Stomach smooth muscle (tissue), 2 donors: Measurements from ENCODE around the gene HOXB3.
"Not testable (repeated sequence)": the region's sequence is repeated elsewhere in the genome, so short reads cannot be mapped to it uniquely, and the experiment has no call there.

Experiments used
- H3K27ac ChIP-seq: one replicate; pipeline ENCODE4 v1.7.0; 2013; ENCODE audit warnings: mild to moderate bottlenecking, low read length, inconsistent platforms
- H3K27me3 ChIP-seq, 2 donors: one replicate each; pipeline ENCODE4 v1.7.0; 2013; ENCODE audit warnings: low read length in 2 of 2; ENCODE audit not compliant: insufficient read depth in 2 of 2, control insufficient read depth in 1 of 2
- H3K36me3 ChIP-seq, 2 donors: one replicate each; pipeline ENCODE4 v1.7.0; 2013; ENCODE audit warnings: low read length in 2 of 2; ENCODE audit not compliant: control insufficient read depth in 2 of 2, insufficient read depth in 2 of 2
- H3K4me1 ChIP-seq: one replicate; pipeline ENCODE4 v1.7.0; 2013; ENCODE audit warnings: low read length; ENCODE audit not compliant: control insufficient read depth, insufficient read depth
- H3K4me3 ChIP-seq, 2 donors: one replicate each; pipeline ENCODE4 v1.7.0; 2013; ENCODE audit warnings: low read length in 2 of 2
- H3K9ac ChIP-seq, 2 donors: one replicate each; pipeline ENCODE4 v1.7.0; 2013; ENCODE audit warnings: low read length in 2 of 2, mild to moderate bottlenecking in 1 of 2
- H3K9me3 ChIP-seq, 2 donors: one replicate each; pipeline ENCODE4 v1.7.0; 2013; ENCODE audit warnings: low read length in 2 of 2; ENCODE audit not compliant: control insufficient read depth in 2 of 2
- donor health status: healthy.
- donor health status: Pancreatic carcinoma.

HOXB3 gene

GRCh38 chr17:48513666-48514455 is 76.2 kb downstream of the HOXB3 start:
- peaks cover 0 to 2% of the 10 kb centered on the region in 2 donors for H3K27me3 ChIP-seq
- no peak overlapping the region for H3K9ac ChIP-seq
- no peak overlapping the region for H3K4me3 ChIP-seq
- no peaks in the 10 kb centered on the region for H3K4me1 ChIP-seq
- no peaks in the 10 kb centered on the region for H3K9me3 ChIP-seq
- H3K36me3 ChIP-seq = no peaks in the 10 kb centered on the region
- H3K27ac ChIP-seq = no peak overlapping the region

DNA sequence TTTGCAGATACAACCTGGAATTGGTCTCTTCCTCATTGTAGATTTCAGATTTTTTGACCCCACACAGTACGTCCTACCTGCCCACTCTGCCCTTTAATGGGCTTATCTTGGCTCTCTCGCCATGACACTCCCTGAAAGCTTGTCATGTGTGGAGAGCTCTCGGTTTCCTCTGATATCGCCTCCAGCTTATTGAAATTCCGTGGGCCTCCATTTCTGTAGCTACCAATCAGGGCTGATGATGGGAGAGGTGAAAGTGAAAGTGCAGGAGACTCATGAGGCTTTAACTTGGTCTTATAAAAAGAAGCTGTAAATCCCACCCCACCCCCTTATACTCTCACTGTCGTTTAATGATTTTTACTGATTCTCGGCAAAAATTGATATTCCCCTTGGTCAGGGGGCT is 76.9 kb downstream of the HOXB3 start:
- H3K36me3 ChIP-seq = no peaks in the 10 kb centered on the region
- no peaks in the 10 kb centered on the region for H3K4me1 ChIP-seq
- H3K27ac ChIP-seq = no peak overlapping the region
- no peaks in the 10 kb centered on the region for H3K9me3 ChIP-seq
- H3K4me3 ChIP-seq = no peak overlapping the region
- H3K27me3 ChIP-seq = peaks cover 0 to 2% of the 10 kb centered on the region in 2 donors
- H3K9ac ChIP-seq = no peak overlapping the region

DNA sequence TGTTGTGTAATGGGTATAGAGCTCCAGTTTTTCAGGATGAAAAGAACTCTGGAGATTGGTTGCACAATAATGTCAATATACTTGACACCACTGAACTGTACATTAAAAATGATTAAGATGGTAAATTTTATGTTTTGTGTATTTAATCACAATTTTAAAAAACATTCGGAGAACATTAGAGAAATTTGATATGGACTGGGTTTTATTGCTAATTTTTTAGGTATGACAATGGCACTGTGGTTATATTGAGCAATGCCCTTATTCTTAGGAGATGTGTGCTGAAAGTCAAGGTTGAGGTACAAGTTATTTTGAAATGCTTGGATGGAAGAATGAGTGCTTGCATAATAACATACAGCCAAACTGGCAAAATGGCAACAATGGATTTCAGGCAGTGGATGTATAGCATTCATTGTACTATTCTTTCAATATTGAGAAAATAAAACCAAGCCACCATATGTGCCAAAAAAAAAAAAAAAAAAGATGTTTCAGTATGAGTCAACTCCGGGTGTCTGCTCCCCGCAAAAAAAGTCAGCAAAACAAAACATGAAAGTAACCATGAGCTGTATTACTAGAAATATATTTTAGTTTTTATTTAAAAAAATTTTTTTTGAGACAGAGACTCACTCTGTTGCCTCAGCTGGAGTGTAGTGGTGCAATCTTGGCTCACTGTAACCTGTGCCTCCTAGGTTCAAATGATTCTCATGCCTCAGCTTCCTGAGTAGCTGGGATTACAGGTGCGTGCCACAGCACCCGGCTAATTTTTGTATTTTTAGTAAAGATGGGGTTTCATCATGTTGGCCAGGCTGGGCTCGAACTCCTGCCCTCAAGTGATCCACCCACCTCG is 79.1 kb downstream of the HOXB3 start:
- no peaks in the 10 kb centered on the region for H3K4me1 ChIP-seq
- no peak overlapping the region for H3K4me3 ChIP-seq
- peaks cover 0 to 2% of the 10 kb centered on the region in 2 donors for H3K27me3 ChIP-seq

GRCh38 chr17:48510381-48510760 is 79.7 kb downstream of the HOXB3 start:
- H3K4me1 ChIP-seq = no peaks in the 10 kb centered on the region
- no peaks in the 10 kb centered on the region for H3K36me3 ChIP-seq
- peaks cover 0 to 2% of the 10 kb centered on the region in 2 donors for H3K27me3 ChIP-seq
- no peak overlapping the region for H3K4me3 ChIP-seq
- no peaks in the 10 kb centered on the region for H3K9me3 ChIP-seq
- no peak overlapping the region for H3K9ac ChIP-seq
- H3K27ac ChIP-seq = no peak overlapping the region

More for the DNA sequence above, 79.1 kb downstream of the HOXB3 start:
- Histone ChIP-seq H3K27ac (no peak overlapping the region), H3K9me3 (no peaks in the 10 kb centered on the region), H3K36me3 (no peaks in the 10 kb centered on the region), H3K9ac (no peak overlapping the region)

DNA sequence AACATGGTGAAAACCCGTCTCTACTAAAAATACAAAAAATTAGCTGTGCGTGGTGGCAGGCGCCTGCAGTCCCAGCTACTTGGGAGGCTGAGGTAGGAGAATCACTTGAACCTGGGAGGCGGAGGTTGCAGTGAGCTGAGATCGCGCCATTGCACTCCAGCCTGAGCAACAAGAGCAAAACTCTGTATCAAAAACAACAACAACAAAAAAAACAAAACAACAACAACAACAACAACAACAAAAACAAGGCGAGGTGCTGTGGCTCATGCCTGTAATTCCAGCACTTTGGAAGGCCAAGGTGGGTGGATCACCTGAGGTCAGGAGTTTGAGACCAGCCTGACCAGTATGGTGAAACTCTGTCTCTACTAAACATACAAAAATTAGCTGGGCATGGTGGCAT is 80.3 kb downstream of the HOXB3 start:
- not testable (repeated sequence) for H3K27me3 ChIP-seq, H3K36me3 ChIP-seq, H3K27ac ChIP-seq

GRCh38 chr17:48506246-48506645 is 83.8 kb downstream of the HOXB3 start:
- Histone ChIP-seq H3K36me3 (no peaks in the 10 kb centered on the region), H3K27me3 (peaks cover 0 to 2% of the 10 kb centered on the region in 2 donors), H3K4me3 (no peak overlapping the region), H3K9me3 (no peaks in the 10 kb centered on the region), H3K4me1 (peaks cover 9% of the 10 kb centered on the region), H3K9ac (no peak overlapping the region), H3K27ac (no peak overlapping the region)

More for the DNA sequence above, 80.3 kb downstream of the HOXB3 start:
- not testable (repeated sequence) for H3K4me3 ChIP-seq, H3K4me1 ChIP-seq, H3K9me3 ChIP-seq, H3K9ac ChIP-seq

- H3K36me3 ChIP-seq = no peaks in the 10 kb centered on the region
- no peaks in the 10 kb centered on the region for H3K9me3 ChIP-seq
- H3K27me3 ChIP-seq = peaks cover 0 to 2% of the 10 kb centered on the region in 2 donors
- peaks cover 13% of the 10 kb centered on the region for H3K4me1 ChIP-seq
- no peak overlapping the region for H3K4me3 ChIP-seq
- H3K27ac ChIP-seq = no peak overlapping the region
- no peak overlapping the region for H3K9ac ChIP-seq
Measured at GRCh38 chr17:48505788-48506187, 84.3 kb downstream of the HOXB3 start.

GRCh38 chr17:48504953-48505352 is 85.1 kb downstream of the HOXB3 start:
- no peak overlapping the region for H3K9ac ChIP-seq
- no peak overlapping the region for H3K4me3 ChIP-seq
- no peaks in the 10 kb centered on the region for H3K36me3 ChIP-seq
- peaks cover 13% of the 10 kb centered on the region for H3K4me1 ChIP-seq
- peaks cover 0 to 2% of the 10 kb centered on the region in 2 donors for H3K27me3 ChIP-seq
- H3K9me3 ChIP-seq = no peaks in the 10 kb centered on the region
- no peak overlapping the region for H3K27ac ChIP-seq

DNA sequence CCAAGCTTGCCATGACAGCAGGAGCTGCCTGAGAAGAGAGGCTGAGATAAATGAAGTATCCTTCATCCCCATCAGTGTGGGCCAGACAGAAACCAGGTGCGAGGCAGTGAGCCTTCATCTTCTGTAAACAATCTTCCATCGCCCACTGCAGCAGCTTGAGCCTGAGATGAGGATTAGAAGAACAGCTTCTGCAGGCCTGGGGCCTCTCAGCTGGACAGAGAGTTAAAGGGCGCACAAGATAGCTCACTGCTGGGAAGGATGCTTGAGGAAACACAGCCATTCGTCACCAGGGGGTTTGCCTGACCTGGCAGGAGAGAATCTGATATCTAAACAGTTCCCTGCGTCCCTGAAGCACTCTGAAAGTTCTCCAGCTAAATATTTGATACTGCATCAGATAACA is 86.3 kb downstream of the HOXB3 start:
- Histone ChIP-seq H3K27ac (no peak overlapping the region), H3K27me3 (peaks cover 0 to 2% of the 10 kb centered on the region in 2 donors), H3K4me1 (peaks cover 13% of the 10 kb centered on the region), H3K36me3 (no peaks in the 10 kb centered on the region), H3K9me3 (no peaks in the 10 kb centered on the region), H3K9ac (no peak overlapping the region), H3K4me3 (no peak overlapping the region)

GRCh38 chr17:48502901-48503300 is 87.1 kb downstream of the HOXB3 start:
- Histone ChIP-seq H3K27ac (no peak overlapping the region), H3K27me3 (peaks cover 0 to 2% of the 10 kb centered on the region in 2 donors), H3K9ac (no peak overlapping the region), H3K4me3 (no peak overlapping the region), H3K4me1 (peaks cover 13% of the 10 kb centered on the region), H3K36me3 (no peaks in the 10 kb centered on the region), H3K9me3 (no peaks in the 10 kb centered on the region)
